Activated CD8-positive, alpha-beta memory T cell treated with anti-CD3 and anti-CD28 coated beads for 4 hours (primary cell): Measurements from ENCODE around the gene DDX51.

Experiments
- DNase-seq, 2 donors: peaks; one replicate each; pipeline ENCODE4 v3.0.0-alpha.2; 2020; ENCODE audit warnings: low read depth in 2 of 2

DDX51 gene

GRCh38 chr12:132179431-132180362, 35.6 kb upstream of the DDX51 start:
- no peak for DNase-seq

GRCh38 chr12:132178801-132179401, 34.8 kb upstream of the DDX51 start:
- DNase-seq, result no peak

GRCh38 chr12:132178316-132178715, 34.2 kb upstream of the DDX51 start:
- DNase-seq, result no peak

GRCh38 chr12:132176920-132177551, 32.9 kb upstream of the DDX51 start:
- DNase-seq, result no peak

GRCh38 chr12:132176385-132176919, 32.3 kb upstream of the DDX51 start:
- DNase-seq, result no peak

- DNase-seq, result no peak
Observed at GRCh38 chr12:132175496-132176384, 31.6 kb upstream of the DDX51 start.

- no peak for DNase-seq
Observed at GRCh38 chr12:132174839-132175490, 30.8 kb upstream of the DDX51 start.

GRCh38 chr12:132174015-132174838, 30.1 kb upstream of the DDX51 start:
- no peak for DNase-seq

GRCh38 chr12:132173135-132174014, 29.3 kb upstream of the DDX51 start:
- DNase-seq, result no peak

GRCh38 chr12:132172619-132173018, 28.5 kb upstream of the DDX51 start:
- no peak for DNase-seq

- no peak for DNase-seq
Observed at GRCh38 chr12:132171968-132172521, 27.9 kb upstream of the DDX51 start.

GRCh38 chr12:132171293-132171967, 27.3 kb upstream of the DDX51 start:
- no peak for DNase-seq

- DNase-seq, result no peak
Observed at GRCh38 chr12:132170637-132171292, 26.6 kb upstream of the DDX51 start.

GRCh38 chr12:132170094-132170636, 26.0 kb upstream of the DDX51 start:
- DNase-seq, result no peak

- no peak for DNase-seq
Observed at GRCh38 chr12:132169376-132169775, 25.3 kb upstream of the DDX51 start.

GRCh38 chr12:132168311-132169031, 24.4 kb upstream of the DDX51 start:
- DNase-seq, result no peak
